GM21381 (cell line): ENCODE results near the gene SMTN.

Experiments used
- ATAC-seq: cut with Tn5 transposase; IDR thresholded peaks from one replicate; pipeline ENCODE4 v1.9.1; 2021; ENCODE audit warnings: mild to moderate bottlenecking, moderate library complexity; ENCODE audit not compliant: unreplicated experiment

The SMTN gene

GRCh38 chr22:31125521-31126117 is 44.5 kb downstream of the SMTN start:
- ATAC-seq, result no peak

GRCh38 chr22:31126128-31126868 is 45.2 kb downstream of the SMTN start:
- ATAC-seq, result no peak

DNA sequence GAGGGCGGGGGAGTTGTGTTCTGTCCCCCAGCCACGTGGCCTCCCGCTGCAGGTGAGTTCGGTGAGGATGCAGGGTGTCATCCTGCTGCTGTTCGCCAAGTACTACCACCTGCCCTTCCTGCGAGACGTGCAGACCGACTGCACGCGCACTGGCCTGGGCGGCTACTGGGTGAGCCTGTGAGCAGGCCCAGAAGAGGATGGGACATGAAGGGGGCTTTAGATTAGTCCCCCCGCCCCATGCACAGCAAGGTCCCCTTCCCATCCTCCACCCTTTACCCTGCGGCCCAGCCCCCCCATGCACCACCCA is 45.7 kb downstream of the SMTN start:
- no peak for ATAC-seq

- no peak for ATAC-seq
These were observed 46.2 kb downstream of the SMTN start for GRCh38 chr22:31127181-31127772.

DNA sequence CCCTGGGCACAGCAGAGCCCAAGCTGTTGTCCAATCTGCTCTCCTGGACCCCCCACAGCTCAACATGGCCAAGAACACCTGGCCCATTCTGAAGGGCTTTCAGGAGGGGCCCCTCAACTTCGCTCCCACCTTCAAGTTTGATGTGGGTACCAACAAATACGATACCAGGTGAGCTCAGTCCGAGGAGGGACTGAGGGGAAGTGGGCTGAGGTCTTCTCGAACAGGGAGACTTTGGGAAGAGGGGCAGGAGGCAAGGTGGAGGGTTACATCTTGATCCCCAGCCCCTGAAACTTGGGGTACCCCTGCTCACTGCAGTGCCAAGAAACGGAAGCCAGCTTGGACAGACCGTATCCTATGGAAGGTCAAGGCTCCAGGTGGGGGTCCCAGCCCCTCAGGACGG is 47.0 kb downstream of the SMTN start:
- no peak for ATAC-seq

DNA sequence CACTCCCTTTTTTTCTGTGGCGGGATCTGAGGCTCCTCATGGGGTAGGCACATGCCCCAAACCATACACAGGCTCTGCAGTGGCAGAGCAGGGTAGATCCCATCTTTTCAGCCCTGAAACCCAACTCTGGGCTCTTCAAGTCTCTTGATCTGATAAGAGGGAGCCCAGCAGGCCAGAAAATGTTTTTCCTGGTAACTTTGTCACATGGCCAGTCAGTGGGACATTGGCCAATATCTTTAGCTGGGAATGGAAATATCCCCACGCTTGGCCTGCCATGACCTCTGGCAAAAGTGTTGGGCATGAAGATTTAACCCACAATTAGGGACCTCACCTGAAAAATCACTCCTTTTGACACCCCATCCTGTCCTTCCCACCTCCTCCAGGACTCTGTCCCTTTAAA is 49.8 kb downstream of the SMTN start:
- no peak for ATAC-seq

GRCh38 chr22:31133911-31134310 is 52.8 kb downstream of the SMTN start:
- ATAC-seq, result no peak

- no peak for ATAC-seq
These were observed 53.6 kb downstream of the SMTN start for GRCh38 chr22:31134688-31135087.

DNA sequence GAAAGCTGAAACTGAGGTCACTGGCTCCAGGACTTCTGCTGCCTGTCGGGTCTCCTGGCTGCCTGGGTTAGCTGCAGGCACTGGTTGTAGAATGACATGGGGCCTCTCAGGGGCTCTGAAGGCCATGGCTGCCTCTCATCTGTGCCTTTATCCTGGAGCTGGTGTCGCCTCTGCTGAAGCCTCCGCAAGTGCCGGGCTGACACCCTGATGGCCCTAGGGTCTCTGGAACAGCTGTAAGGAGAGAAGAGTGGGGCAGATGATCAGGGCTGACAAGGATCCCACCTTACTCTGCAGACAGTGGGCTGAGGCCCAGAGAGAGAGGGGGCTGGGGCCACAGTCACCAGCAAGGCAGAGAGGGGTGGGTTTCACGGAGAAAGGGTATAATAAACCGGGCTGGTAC is 54.6 kb downstream of the SMTN start:
- no peak for ATAC-seq

- no peak for ATAC-seq
These were observed 55.0 kb downstream of the SMTN start for GRCh38 chr22:31136155-31136554.

DNA sequence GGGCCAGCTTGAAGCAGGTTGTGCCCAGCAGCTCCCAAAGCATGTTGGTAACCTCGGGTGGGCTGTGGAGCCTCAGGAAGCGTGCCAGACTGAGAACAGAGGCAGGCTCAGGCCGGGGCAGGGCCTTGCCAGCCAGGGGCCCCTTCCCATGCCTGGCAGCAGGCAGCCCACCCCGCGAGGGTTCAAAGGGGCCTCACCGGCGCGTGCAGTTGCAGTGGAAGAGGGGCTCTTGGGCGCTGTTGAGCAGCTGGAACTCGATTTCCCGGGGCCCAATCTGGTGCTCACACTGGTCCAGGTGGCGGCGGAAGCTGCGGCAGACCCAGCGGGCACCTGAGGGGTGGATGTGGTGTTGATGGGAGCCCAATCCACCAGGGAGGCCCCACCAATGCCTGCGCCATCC is 55.6 kb downstream of the SMTN start:
- no peak for ATAC-seq

DNA sequence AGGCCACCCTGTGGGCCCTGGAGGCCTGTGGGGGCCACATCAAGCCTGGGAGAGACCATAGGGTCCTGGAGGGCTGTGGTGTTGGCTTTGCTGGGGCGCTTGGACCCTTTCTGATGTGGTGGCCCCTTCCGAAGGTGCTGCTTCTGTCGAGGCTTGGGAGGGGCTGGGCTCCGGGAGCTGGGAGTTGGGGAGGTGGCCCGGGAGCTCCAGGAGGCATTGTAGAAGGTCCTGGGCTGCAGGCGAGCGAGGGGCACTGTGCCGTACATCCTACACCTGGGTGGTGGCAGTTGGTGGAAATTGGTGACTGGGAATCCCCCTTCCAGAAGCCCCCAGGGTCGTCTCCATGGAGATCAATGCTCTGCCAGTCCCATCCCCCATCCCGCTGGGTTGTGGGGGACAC is 56.6 kb downstream of the SMTN start:
- ATAC-seq, result no peak

GRCh38 chr22:31138126-31138525 is 57.0 kb downstream of the SMTN start:
- no peak for ATAC-seq

DNA sequence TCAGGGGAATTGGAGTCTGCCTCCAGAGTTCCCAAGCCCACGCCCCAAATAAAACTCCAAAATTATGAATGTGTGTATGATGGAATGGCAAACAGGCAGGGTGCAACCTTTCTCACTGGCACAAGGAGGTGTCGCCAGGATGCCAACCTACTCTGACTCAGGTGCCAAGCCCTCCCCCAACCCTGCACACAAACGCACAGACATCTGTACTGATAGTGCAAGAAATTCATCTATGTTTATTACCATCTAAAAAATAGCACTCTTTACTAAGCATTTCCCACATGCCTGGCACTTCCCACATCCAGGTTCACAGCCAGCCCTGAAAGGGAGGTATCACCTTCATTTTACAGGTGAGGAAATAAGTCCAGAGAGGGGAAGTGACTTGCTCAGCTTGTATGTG is 57.9 kb downstream of the SMTN start:
- no peak for ATAC-seq

DNA sequence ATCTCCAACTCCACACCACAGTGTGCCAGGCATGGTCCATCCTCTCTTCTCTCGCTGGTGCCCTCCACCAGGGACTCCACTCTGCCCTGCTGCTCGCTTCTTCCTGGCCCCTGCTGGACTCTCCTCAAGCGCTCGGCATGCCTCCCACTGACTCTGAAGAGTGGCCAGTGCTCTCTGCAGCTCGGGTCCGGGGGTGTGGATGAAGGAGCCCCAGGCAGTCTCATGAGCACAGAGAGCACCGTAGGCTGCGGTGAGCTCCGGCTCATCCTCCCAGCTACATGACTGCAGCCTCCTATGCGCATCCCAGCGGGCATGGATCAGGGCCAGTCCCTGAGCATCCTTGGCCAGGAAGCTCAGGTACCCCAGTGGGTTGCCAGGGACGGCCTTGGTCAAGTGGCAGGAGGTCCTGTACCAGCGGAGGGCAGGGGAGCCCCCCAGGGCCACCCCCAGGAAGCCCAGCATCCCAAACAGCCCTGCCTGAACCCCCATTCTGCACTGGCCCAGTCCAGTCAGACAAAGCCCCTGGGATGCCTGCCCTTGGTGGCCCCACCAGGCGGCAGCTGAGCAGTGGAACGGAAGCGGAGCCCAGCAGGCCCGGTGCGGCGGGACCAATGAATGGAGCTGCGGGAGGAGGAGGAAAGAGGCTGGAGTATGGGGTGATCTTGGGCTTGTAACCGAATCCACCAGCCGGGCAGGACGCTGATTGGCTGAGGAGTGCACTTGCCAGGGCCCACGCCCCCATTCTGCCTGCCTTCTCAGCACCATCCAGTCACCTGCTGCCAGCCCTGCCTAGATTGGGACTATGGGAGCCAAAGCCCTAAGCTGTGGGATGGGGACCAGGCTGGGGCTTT is 59.0 kb downstream of the SMTN start, which contains the start of gene PLA2G3:
Gene PLA2G3 (minus strand): TSS at position 643 of the 851 bp plus-strand sequence. CDS start 154 bp downstream, at position 489.
- ATAC-seq, result no peak

GRCh38 chr22:31140746-31141145 is 59.6 kb downstream of the SMTN start:
- no peak for ATAC-seq

DNA sequence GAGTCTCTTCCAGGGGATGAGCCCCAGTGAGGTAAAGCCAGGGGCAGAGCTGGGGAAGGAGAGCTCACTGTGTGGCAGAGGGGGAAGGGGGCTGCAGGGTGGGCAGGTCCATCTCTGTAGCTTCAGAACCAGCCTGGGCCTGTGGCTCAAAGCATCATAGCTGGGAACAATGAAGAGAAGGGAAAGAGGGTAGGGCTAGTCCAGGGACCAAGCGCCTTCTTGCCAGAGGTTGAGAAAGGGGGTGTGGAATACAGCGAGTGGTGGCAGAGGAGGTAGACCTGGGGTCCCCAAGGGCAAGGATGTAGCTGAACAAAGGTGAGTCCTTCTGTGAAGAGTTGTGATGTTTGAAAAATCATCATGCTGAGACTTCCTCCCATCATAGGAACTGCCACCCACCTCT is 60.4 kb downstream of the SMTN start:
- ATAC-seq, result no peak

DNA sequence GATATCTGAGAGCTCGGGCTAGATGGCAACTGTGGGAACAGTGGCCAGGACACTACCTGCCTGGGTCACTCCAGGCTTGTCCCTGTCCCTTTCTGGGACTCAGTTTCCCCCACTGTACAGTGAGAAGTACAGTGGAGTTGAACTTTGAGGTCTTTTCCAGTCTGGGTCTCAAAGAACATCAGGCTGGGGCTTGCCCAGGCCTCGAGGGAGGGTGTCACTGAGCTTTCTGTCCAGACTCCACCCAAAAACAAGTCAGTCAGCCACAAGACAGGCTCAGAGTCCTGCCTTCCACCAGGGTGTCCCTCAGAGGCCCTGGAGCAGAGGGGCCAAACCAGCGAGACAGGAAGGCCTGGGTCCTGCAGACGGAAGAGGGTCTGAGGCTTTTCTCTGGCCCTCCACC is 61.2 kb downstream of the SMTN start:
- ATAC-seq, result no peak

DNA sequence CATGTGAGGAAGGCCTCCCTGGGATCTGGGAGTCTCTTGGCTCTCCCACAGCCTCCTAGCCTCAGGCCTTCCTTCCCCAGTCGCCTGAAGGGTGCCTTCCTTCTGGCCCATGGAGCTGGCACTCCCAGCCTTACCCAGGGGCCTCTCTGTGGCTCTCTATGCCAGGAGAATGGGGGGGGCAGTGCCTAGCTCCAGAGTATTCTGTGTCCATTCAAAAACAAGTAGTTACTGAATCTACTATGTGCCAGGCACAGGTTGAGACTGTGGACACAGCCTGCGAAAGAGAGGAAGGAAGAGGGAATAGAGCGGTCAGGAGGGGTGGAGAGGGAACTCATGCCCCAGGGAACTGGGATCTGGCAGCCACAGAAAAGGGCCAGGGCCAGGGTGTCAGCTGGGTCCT is 61.9 kb downstream of the SMTN start:
- no peak for ATAC-seq

DNA sequence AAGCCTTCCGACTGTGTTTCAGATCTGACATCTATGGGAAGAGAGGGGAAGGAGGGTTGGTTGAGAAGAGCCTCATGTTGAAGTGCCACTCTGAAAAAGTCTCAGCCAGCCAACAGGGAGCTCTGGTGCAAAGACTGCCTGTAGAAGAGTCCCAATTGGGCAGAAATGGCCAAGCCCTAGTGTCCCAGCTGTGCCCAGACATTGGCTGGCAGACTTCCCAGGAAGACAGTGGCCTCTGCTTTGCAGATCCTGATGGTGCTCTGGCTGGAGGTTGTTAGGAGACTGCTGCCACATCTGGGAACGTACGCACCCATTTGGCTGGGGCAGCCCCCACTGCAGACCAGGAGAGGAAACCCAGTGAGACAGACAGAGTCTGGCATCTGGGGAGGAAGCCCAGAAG is 62.4 kb downstream of the SMTN start:
- ATAC-seq, result no peak

DNA sequence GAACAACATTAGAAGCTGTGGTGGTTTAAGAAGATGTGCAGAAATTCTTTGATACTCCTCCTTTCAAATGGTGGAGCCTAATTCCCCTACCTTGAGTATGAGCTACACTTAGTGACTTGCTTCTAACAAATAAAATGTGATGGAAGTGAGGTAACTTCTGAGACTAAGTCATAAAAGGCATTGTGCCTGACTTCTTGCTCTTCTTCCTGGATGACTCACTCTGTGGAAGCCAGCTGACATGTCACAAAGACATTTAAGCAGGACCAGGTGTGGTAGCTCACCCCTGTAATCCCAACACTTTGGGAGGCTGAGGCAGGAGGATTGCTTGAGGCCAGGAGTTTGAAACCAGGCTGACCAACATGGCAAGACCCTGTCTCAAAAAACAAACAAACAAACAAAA is 63.1 kb downstream of the SMTN start:
- no peak for ATAC-seq

- no peak for ATAC-seq
These were observed 67.4 kb downstream of the SMTN start for GRCh38 chr22:31148488-31148887.
